Inferior parietal cortex (tissue), 1 donor: ENCODE data around the gene PATL1.
"Not testable (repeated sequence)": the region's sequence is repeated elsewhere in the genome, so short reads cannot be mapped to it uniquely, and the experiment has no call there.

Experiments used
- DNase-seq: peaks from one replicate; pipeline ENCODE4 v3.0.0-alpha.2; 2016; ENCODE audit errors: extremely low spot score

PATL1 gene

GRCh38 chr11:59668950-59669610, at the start of gene PATL1:
PATL1 (minus strand) TSS chr11:59669037; CDS start chr11:59668895, 142 bp downstream.
- DNase-seq = peak; percentile 98

DNA sequence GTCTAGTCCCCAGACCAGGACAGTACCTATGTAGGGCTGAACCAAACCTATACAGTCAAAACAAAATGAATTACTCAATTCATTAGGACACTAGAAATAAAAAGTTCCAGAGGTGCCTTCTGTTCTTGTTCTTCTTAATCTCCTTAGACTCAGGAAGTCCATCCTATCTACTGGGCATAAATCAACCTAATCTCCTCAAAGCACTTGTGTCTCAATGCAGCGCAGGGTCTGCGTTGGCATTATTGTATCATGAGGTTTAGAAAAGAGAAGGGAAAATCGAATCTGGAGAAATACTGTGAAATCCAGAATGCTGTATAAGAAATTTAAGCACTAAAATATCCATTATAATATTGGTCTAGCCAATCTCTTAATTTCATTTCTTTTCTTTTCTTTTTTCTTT, 47.2 kb upstream of the PATL1 start:
- DNase-seq = no peak

DNA sequence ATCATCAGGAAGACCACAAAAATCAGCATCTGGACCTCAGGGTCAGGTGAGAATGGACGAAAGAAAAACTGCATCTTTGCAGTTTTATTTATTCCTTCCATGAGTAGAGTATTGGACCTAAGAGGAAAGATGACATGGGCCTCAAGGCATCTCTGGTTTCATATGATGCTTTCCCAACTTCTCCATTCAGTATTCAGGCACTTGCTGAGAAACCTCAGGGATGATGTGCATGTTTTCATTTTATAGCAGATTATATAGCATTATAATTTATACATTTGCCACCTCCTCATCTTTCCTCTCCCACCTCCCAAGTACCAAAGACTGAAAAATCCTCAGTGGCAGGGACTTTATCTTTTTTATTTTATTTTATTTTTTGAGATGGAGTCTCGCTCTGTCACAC, 44.9 kb upstream of the PATL1 start, which contains the start of gene OR10V1:
Gene OR10V1 (minus strand): TSS at position 101 of the 400 bp plus-strand sequence. CDS start 0 bp downstream, at position 101.
- DNase-seq = no peak

DNA sequence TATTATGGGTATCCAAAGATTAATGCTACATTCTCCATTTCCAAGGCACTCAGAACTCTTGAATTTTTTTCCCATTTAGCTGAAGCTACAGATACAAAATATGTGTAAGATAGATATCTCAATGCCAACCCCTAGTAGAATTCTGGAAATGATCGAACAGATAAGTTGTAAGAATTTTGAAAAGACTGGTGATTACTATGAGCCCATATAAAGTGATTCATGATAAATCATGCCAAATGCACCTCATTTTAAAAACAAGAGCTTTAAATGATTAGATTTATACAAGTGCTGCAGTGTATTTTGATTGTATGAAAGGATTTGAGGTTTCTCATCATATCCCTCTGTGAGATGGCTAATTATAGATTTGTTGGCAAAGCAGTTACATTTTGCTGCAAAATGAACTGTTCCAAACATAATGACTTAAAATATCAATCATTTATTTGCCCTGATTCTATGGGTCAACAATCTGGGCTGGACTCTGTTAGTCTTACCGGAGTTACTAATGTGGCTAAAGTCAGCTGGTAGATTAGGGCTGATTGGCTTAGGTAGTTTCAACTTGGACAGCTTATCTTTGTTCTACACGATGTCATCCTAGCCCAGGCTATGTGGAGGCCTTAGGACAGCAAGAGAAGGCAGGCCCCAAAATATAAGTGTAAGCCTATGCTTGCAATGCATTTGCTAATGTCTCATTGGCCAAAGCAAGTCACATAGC, 41.5 kb upstream of the PATL1 start:
- DNase-seq = no peak

DNA sequence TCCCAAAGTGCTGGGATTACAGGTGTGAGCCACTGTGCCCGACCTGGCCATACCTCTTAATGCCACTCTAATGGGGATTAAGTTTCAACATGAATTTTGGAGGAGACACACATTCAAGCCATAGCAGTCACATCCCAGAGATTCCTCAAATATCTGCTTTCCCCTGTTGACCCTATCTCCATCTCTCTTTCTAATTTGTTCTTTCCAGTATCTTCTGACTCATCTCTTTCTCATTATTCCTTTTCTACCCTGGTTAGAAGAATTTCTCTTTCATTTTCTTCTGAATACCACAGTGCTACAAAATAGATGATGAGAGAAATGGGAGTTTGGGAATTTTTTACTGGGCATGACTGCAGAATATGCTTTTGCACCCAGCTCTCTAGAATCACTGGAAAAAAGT, 39.7 kb upstream of the PATL1 start:
- DNase-seq = no peak

DNA sequence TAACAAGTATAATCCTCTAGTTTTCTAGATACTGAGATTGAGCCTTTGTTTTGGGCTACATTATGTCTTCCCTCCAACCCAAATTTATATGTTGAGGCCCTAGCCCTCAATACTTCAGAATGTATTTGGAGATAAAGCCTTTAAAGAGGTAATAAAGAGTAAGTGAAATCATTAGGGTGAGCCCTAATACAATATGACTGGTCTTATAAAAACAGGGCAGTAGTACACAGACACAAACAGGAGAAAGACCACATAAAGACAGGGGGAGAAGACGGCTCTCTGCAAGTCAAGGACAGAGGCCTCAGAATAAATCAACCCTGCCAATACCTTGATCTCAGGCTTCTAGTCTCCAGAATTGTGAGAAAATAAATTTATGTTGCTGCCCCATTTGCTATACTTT, 38.5 kb upstream of the PATL1 start:
- DNase-seq = no peak

GRCh38 chr11:59706518-59707285, 37.9 kb upstream of the PATL1 start:
- no peak for DNase-seq

GRCh38 chr11:59705294-59705693, 36.5 kb upstream of the PATL1 start:
- no peak for DNase-seq

- not testable (repeated sequence) for DNase-seq
These were observed 34.7 kb upstream of the PATL1 start for GRCh38 chr11:59703515-59703914.

- not testable (repeated sequence) for DNase-seq
These were observed 31.3 kb upstream of the PATL1 start for GRCh38 chr11:59700157-59700556.

GRCh38 chr11:59698506-59698905, 29.7 kb upstream of the PATL1 start:
- no peak for DNase-seq

GRCh38 chr11:59692915-59693314, 24.1 kb upstream of the PATL1 start:
- no peak for DNase-seq

DNA sequence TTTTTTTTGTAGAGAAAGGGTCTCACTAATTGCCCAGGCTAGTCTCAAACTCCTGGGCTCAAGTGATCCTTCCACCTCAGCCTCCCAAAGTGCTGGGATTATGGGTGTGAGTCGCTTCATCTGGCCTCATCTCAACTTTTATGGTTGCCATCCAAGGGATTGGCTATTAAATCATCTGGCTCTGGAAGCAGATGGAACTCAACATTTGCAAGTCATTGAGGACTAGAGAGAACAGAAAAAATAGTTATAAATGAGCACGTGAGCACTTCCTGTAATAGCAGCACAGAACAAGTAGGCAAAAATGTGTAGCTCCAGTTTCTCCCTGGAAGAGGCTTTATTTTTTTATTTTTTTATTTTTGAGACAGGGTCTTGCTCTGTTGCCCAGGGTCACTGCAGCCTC, 22.3 kb upstream of the PATL1 start:
- no peak for DNase-seq

DNA sequence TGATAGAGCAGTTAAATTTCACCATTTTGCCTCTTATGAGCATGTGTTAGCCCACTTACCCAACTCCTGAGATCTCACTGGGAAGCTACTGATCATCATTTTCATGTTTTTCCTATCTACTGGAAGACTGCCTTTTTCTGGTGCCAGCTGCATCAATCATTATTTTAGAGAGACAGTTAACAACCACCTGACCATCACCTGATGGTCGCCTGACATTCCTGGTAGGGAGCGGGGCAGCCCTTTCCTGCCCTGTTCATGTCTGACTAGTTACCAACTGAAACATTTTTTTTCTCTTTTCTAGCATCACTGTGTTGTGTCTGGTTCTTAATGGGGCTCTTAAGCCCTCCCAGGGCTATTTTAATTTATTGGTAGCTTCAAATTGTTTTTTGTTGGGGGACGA, 20.2 kb upstream of the PATL1 start:
- DNase-seq = no peak

GRCh38 chr11:59681260-59681725, 12.5 kb upstream of the PATL1 start:
- DNase-seq = not testable (repeated sequence)

DNA sequence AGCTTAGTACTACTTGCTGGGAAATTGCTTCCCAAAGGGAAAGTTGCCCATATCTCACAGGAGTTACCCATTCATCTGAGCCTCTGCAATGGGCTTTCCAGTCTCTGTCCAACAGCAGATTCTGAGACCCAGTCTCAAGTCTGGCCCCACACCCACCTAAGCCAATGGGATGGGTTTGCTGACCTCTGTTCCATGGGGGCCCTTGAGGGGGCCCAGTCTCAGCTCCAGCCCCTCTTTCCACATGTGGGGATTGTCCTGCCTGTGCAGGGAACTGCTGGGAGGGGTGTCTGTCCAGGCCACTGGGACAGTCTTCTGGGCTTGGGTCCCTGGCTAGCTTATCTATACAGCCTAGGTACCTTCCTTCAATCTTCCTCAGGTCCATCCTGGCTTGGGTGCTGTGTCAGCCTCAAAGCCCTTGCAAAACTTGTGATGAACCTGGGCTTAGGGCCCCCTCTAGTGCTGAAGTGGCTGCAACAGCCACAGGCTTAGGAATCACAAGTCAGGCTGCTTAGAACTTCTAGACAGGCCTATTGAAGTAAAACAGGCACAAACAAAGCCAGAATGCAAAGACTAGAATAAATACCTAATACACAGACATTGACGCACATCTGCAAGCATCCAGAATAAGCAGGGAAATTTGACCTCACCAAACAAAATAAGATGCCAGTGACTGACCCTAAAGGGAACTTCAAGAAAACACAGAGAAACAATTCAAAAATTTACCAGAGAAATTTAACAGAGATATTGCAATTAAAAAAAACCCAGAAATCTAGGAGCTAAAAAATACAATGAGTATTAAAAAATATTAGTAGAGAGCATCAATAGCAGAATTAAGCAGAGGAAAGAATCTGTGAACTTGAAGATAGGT, 11.7 kb upstream of the PATL1 start:
- peak; percentile 33 for DNase-seq

DNA sequence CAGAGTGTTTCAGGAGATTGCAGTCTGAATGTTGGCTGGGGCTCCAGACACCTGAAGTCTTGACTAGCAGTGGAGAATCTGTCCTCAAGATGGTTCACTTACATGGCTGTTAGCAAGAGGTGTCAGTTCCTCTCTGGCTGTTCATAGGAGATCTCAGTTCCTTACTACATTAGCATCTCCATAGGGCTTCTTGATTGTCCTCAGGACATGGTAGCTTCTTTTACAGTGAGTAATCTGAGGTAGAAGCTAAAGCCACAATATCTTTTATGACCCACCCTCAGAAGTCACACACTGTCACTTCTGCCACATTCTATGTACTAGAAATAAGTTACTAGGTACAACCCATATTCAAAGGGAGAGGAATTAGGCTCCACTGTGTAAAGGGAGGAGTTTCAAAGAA, 10.5 kb upstream of the PATL1 start:
- no peak for DNase-seq

GRCh38 chr11:59678813-59679165, 10.0 kb upstream of the PATL1 start:
- DNase-seq = no peak

DNA sequence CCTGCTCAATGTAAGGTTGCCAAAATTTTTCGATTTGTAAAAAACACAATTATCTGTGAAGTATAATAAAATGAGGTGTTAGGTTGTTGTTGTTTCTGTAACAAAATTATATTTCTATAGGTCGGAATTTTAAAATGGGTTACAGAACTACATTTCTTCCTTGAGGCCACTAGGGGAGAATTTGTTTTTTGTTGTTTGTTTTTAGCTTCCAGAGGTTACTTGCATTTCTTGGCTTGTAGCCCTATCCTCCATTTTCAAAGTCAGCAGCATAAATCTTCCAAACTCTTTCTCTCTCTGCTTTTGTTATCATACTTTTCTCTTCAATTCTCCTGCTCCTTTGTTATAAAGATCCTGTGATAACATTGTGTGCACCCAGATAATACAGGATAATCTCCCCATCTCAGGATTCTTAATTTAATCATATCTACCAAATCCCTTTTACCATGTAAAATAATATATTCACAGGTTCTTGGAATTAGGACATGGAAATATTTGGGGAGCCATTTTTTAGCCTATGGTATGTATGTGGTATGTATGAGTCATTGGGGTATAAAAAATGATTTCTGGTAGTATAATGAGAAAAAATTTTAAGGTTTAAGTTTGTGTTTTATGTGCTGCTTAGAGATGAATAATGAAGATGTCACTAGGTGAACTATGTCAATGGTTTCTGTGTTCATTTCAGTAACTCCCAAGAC, 9.4 kb upstream of the PATL1 start:
- DNase-seq = no peak

GRCh38 chr11:59676205-59676604, 7.4 kb upstream of the PATL1 start:
- no peak for DNase-seq

DNA sequence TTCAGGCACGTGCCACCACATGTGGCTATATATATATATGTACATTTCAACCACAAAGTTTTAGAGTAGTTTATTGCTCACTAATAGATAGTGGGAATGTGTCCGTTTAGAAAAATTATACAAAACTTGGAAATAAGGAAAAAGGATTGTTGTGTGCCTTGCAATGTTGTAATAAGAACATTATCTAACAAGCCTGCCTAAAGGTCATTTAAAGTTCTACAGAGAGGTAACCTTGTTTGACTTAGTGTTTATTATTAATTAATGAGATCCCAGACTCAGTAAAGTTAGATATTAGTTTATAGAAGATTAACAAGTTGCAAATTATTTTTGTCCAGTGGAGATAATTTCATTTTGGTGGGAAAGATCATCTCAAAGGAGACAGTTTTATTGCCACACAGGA, 5.5 kb upstream of the PATL1 start:
- DNase-seq = no peak
